HepG2 (cell line): ENCODE data around the gene LMCD1.

Experiments
- CC2D1A ChIP-seq: sonication (generic); formaldehyde crosslinking; IDR thresholded peaks from 2 replicates; pipeline ENCODE4 v1.8.1; 2023; ENCODE audit warnings: mild to moderate bottlenecking, missing genetic modification reagents
- EZH2 ChIP-seq: conservative IDR thresholded peaks from 2 replicates; pipeline ENCODE4 v1.6.1; 2012; ENCODE audit warnings: mild to moderate bottlenecking, low read depth, low read length, moderate library complexity
- HNRNPH1 ChIP-seq: fragments of 200-400 bp; formaldehyde crosslinking; optimal IDR thresholded peaks from 2 replicates; pipeline ENCODE3; 2017; ENCODE audit warnings: mild to moderate bottlenecking, low read depth, low read length
- KLF9 ChIP-seq: IDR thresholded peaks from 2 replicates; pipeline ENCODE4 v1.6.1; 2016; ENCODE audit warnings: low read depth
- MTA3 ChIP-seq: sonication (generic); formaldehyde crosslinking; IDR thresholded peaks from 2 replicates; pipeline ENCODE4 v1.4.0; 2020; ENCODE audit warnings: missing genetic modification reagents
- NFYB ChIP-seq: sonication (generic); formaldehyde crosslinking; IDR thresholded peaks from 2 replicates; pipeline ENCODE4 v1.4.0; 2020; ENCODE audit warnings: missing genetic modification reagents
- POLR2A ChIP-seq, 2 experiments: IDR thresholded peaks; 2 replicates each; pipeline ENCODE4 v1.6.1; 2011; ENCODE audit warnings: low read depth in 2 of 2, low read length in 2 of 2, mild to moderate bottlenecking in 1 of 2, moderate library complexity in 1 of 2; ENCODE audit not compliant: insufficient read depth in 1 of 2
- POLR2AphosphoS5 ChIP-seq: IDR thresholded peaks from 2 replicates; pipeline ENCODE4 v1.6.1; 2012; ENCODE audit warnings: low read depth, low read length
- RFX3 ChIP-seq: IDR thresholded peaks from 2 replicates; pipeline ENCODE4 v1.6.1; 2016; ENCODE audit warnings: missing biosample characterization, missing genetic modification reagents
- SKI ChIP-seq: fragments of 450-650 bp; IDR thresholded peaks from one replicate; pipeline ENCODE4 v1.6.1; 2018; ENCODE audit warnings: mild to moderate bottlenecking; ENCODE audit not compliant: partially characterized antibody
- ZBTB7A ChIP-seq: sonication (generic); formaldehyde crosslinking; IDR thresholded peaks from 2 replicates; pipeline ENCODE4 v1.8.0; 2022; ENCODE audit warnings: mild to moderate bottlenecking, missing genetic modification reagents
- ZNF232 ChIP-seq: sonication (generic); formaldehyde crosslinking; IDR thresholded peaks from 2 replicates; pipeline ENCODE4 v1.4.0; 2020; ENCODE audit warnings: missing genetic modification reagents, borderline replicate concordance

GRCh38 chr3:8532251-8532871 lies 30.7 kb downstream of the LMCD1 start:
- TF ChIP-seq ZBTB7A (CRISPR knock-in tag) (no peak), POLR2A (IDR thresholded peaks at IDR 0.05; ENCODE audit: insufficient read depth in 1 of 2, low read depth in 2 of 2, low read length in 2 of 2) (no peak), NFYB (CRISPR knock-in tag) (no peak), HNRNPH1 (no peak), POLR2AphosphoS5 (no peak), KLF9 (no peak), RFX3 (CRISPR knock-in tag) (no peak), SKI (no peak), EZH2 (no peak), CC2D1A (CRISPR knock-in tag) (no peak), ZNF232 (CRISPR knock-in tag) (no peak), MTA3 (no peak)
